Measurements from ENCODE around the gene BID.

- TF ChIP-seq CTCF (IDR thresholded peaks at IDR 0.05): no peak
- TF ChIP-seq POLR2A (IDR thresholded peaks at IDR 0.05): no peak
These were observed 28.6 kb upstream of the BID start for GRCh38 chr22:17802822-17803221.

Data from adrenal gland (tissue), 5 donors.